GM08714 (cell line): ENCODE results near the gene NDNF.

Source experiments
- H3K4me3 ChIP-seq: fragments of 200-500 bp; sonication (Bioruptor generic); 2 replicates; pipeline ENCODE4 v1.5.1; 2014; ENCODE audit warnings: mild to moderate bottlenecking, low read length, inconsistent platforms
- ZNF274 ChIP-seq: IDR thresholded peaks from 2 replicates; pipeline ENCODE4 v1.6.1; 2012; ENCODE audit warnings: mild to moderate bottlenecking, low read depth, low read length

NDNF gene

DNA sequence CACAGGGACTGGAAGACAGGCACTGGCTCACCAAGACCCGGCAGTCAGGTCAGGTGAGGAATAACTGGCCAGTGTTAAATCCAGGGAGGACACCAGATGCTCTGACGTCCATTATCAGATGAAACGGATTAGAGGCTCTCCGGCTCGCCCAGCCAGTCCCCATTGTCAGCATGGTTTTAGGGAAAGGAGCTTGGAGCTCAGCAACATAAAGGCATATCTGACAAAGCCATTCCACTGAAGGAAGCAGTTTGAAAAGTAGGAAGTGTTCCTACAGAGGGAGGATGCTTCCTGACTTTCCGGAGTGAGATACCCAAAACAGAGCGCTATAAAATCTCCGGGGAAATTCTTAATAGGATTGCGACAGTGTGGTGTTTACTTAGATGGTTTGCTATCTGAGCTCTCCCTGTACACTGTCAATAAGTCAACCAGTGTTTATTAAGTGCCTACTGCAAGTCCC lies 14.8 kb downstream of the NDNF start:
- no peak for TF ChIP-seq ZNF274
- no peak overlapping the region for H3K4me3 ChIP-seq

DNA sequence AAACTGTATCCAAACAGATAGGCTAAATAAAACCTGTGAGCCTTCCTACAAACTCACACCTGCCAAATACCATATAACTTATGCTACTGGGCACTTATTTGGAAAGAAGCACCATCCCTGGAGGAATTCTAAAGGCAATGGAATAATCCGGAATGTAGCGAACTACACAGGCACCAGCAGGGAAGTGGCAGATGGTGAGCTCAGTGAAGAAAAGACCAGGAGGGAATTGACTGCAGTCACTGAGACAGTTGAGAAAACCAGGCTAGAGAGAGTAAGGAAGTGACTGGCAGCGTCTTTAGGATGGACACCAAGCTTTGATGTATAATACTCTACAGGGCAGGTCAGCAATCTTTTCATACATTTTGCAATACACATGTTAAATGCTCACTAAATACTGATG lies 16.3 kb downstream of the NDNF start:
- no peak for TF ChIP-seq ZNF274
- no peak overlapping the region for H3K4me3 ChIP-seq

DNA sequence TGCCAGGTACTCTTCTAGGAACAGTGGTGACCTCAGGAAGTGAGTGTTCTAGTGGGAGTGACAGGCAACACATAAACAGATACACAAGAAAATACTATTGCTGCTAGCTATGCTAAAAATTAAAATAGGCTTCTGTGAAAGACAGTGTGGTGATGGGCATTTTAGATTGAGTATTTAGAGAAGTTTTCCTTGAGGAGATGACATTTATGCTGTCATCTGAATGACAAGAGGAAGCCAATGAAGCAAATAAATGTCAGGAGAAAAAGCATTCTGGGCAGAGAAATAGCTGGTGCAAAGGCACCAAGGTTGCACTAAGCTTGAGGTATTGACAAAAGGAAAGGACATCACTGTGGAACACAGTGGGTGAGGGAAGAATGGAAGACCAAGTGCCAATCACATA lies 18.0 kb downstream of the NDNF start:
- TF ChIP-seq ZNF274 = no peak
- no peak overlapping the region for H3K4me3 ChIP-seq

DNA sequence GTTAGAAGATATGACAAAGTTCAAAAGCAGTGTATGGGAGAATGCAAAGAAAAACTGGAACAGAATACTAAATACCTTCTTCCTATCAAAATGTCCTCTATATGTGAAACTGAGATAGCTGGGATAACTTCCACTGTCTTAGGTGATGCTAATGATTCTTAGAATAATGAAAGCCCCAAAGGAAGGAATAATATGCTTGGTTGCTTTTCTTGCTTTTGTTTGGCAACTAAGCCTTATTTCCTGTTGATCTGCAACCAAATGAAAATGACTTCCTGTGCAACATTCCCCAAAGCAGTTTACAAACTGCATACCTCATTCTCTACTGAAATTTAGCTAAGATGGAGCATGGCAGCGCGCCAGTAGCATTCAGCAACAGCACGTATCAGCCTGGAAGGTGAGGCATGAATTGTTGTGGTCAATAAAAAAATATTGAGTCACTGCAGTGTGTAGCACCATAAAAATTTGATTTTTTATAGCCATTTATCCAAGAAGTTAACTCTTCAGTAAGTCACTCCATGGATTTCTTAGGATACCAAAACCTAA lies 18.7 kb downstream of the NDNF start:
- no peak for TF ChIP-seq ZNF274
- H3K4me3 ChIP-seq = no peak overlapping the region

DNA sequence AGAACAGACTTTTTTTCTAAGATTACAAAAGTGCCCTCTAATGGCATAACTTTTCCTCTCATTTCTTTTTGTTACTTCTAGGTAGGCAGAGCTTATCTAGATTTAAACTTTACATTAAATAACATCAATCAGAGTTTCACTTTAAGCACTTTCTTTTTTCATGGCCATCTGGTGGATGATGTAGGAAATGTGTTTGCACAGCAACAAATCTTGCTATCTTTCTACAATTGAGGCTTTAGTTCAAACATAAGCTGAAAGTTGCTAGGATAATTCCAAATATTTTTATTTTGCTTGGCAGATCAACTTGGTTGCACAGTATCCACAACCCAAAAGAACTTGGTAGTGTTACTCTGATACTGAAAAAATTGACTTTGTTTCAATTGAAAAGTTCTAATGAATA lies 22.0 kb downstream of the NDNF start:
- TF ChIP-seq ZNF274 = no peak
- no peak overlapping the region for H3K4me3 ChIP-seq

GRCh38 chr4:121049072-121049599 lies 23.2 kb downstream of the NDNF start:
- no peak for TF ChIP-seq ZNF274
- H3K4me3 ChIP-seq = no peak overlapping the region

- TF ChIP-seq ZNF274 = no peak
- no peak overlapping the region for H3K4me3 ChIP-seq
Measured at GRCh38 chr4:121048165-121048564, 24.2 kb downstream of the NDNF start.

DNA sequence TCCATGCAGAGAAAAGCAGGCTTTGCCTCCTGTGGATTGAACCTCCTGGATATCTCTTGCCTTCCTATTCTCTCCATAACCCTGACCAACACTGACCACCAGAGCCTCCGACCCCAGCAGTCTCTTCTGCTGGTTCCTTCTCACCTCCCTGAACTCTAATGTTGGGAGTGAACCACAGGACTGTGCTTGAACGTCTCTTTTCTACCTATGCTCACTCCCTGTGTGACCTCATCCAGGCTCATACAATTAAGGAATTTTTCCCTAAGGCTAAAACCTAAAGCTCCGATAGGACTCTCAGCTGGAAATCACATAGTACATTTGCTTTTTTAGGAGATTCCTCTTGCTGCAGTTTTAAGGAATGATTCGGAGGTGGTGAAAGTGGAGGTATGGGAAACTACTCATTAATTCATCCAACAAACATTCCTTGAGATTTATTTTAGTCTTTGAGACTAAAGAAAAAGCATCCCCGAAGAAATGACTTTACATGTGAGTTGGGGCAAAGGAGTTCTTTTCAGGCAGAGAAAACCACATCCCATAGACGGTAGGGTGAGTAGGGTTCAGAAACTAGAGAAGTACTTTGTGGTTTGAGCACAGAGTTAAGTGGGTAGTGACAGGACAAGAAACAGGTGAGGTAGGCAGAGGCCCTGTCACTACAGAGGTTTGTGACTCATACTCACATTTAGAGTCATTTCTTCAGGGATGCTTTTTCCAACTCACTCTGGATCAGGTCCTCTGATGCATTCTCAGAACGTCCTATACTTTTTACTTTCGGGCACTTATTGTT lies 30.8 kb downstream of the NDNF start:
- TF ChIP-seq ZNF274 = no peak
- no peak overlapping the region for H3K4me3 ChIP-seq

GRCh38 chr4:121034017-121034416 lies 38.3 kb downstream of the NDNF start:
- TF ChIP-seq ZNF274 = no peak
- no peak overlapping the region for H3K4me3 ChIP-seq

GRCh38 chr4:121030711-121031110 lies 41.6 kb downstream of the NDNF start:
- TF ChIP-seq ZNF274 = no peak
- no peak overlapping the region for H3K4me3 ChIP-seq

DNA sequence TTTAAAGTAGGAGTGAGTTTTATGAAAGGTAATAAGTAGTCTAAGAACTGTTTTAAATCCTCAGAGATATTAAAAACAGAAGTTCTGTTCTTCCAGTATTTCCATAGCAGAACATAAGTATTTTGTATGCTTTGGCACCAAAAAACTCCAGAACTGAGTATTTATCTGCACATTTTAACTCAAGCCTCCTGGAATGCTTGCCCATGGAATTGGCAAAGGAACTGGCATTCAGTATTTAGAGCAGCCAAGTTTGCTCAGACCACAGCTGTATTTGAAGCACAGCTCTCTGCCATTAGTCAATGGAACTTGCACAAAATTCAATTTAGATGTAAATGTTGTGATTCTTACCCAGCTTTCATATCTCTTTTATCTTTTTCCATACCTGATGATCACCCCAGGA lies 42.2 kb downstream of the NDNF start:
- TF ChIP-seq ZNF274 = no peak

DNA sequence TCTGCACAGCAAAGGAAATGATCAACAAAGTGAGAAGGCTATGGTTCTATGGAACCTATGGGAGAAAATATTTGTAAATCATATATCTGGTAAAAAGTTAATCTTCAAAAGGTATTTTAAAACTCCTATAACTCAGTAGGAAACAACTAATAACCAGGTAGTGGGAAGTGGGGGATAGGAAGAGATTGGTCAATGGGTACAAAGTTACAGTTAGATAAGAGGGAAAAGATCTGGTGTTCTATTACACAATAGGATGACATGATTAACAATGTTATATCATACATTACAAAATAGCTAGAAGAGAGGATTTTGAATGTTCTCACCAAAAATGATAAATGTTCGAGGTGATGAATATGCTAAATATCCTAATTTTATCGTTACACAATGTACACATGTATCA lies 46.3 kb downstream of the NDNF start:
- H3K4me3 ChIP-seq = no peak overlapping the region
- no peak for TF ChIP-seq ZNF274

More for the DNA sequence above, 42.2 kb downstream of the NDNF start:
- no peak overlapping the region for H3K4me3 ChIP-seq

GRCh38 chr4:121025540-121025939 lies 46.8 kb downstream of the NDNF start:
- no peak overlapping the region for H3K4me3 ChIP-seq

DNA sequence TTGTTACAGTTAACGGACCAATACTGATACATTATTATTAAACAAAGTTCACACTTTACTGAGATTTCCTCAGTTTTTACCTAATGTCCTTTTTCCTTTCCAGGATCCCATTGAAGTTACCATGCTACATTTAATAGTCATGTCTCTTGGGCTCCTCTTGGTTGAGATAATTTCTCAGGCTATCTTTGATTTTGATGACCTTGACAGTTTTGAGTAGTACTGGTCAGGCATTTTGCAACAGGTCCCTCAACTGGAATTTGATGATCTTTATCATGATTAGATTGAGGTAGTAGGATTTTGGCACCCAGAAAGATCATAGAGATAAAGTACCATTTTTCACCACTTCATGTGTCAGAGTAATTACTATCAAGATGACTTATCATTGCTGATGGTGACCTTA lies 53.8 kb downstream of the NDNF start:
- TF ChIP-seq ZNF274 = no peak
- no peak overlapping the region for H3K4me3 ChIP-seq

More at GRCh38 chr4:121025540-121025939, 46.8 kb downstream of the NDNF start:
- TF ChIP-seq ZNF274 = no peak

- no peak for TF ChIP-seq ZNF274
- no peak overlapping the region for H3K4me3 ChIP-seq
Measured at GRCh38 chr4:121016611-121017010, 55.7 kb downstream of the NDNF start.

DNA sequence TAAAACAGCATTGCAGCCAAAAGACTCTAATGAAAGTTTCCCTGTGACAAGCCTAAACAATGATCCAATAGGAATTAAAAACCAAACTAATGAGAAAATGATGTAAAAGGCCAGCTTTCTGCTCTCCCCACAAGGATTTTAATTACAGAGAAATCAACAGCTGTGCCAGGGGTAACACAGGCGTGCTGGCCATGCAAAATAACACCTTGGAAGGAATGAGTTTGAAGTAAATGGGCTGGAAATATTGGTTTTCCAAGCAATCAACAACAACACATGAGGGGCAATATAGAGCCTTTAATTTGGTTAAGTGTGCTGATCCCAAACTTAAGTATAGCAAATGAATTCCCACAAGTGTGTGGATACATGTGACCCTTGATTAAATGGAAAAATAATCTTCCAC lies 56.9 kb downstream of the NDNF start:
- no peak for TF ChIP-seq ZNF274

More for the DNA sequence above, 56.9 kb downstream of the NDNF start:
- no peak overlapping the region for H3K4me3 ChIP-seq
